HG02943 (cell line): ENCODE data around the gene SARS1.
"Not testable (repeated sequence)": the region's sequence is repeated elsewhere in the genome, so short reads cannot be mapped to it uniquely, and the experiment has no call there.

Experiments used
- ATAC-seq: cut with Tn5 transposase; IDR thresholded peaks from one replicate; pipeline ENCODE4 v1.9.1; 2021; ENCODE audit warnings: mild to moderate bottlenecking, low read depth, moderate library complexity; ENCODE audit not compliant: unreplicated experiment

SARS1 gene

DNA sequence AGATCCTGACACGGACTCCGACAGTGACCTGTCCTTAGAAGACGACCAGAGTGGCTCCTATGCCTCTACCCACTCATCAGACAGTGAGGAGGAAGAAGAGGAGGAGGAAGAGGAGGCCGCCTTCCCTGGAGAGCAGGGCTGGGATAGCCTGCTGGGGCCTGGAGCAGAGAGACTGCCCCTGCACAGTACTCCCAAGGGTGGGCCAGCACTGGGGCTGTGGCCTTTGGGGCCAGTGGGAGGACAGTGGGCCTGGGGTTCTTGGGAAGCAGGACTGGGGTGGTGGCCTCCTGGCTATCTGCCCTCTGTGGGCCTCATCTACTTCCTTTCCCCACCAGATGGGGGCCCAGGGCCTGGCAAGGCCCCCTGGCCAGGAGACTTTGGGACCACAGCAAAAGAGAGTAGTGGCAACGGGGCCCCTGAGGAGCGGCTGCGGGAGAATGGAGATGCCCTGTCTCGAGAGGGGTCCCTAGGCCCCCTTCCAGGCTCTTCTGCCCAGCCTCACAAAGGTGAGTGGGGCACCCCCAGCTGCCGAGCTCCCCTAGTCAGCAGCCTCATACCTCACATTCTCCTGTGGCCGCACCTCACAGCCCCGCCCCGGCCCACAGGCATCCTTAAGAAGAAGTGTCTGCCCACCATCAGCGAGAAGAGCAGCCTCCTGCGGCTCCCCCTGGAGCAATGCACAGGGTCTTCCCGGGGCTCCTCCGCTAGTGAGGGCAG lies 59.3 kb downstream of the SARS1 start:
- ATAC-seq: no peak

DNA sequence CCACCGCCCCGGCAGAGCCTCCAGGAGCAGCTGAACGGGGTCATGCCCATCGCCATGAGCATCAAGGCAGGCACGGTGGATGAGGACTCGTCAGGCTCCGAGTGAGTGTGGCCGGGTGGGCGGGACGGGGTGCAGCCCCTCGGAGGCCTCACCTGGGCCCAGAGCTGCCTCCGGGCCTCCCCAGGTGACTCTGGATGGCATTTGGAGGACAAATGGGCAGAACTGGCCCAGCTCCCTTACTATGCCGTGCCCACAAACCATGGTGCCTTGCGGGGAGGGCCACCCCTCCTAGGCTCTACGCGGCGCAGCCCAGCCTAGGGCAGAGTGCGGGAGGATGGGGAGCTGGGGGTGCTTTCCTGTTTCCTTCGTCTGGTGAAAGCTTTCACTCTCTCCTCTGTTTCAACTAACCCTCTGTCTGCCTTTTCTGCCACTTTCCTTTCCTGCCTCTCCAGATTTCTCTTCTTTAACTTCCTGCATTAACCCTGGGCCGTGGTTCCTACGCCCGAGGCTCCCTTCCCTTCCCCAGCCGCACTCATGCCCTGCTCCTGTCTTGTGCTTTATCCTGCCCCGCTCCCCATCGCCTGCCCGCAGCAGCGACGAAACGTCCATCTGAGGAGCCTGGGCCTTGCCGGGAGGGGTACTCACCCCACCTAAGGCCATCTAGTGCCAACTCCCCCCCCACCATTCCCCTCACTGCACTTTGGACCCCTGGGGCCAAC lies 60.0 kb downstream of the SARS1 start:
- ATAC-seq: no peak

DNA sequence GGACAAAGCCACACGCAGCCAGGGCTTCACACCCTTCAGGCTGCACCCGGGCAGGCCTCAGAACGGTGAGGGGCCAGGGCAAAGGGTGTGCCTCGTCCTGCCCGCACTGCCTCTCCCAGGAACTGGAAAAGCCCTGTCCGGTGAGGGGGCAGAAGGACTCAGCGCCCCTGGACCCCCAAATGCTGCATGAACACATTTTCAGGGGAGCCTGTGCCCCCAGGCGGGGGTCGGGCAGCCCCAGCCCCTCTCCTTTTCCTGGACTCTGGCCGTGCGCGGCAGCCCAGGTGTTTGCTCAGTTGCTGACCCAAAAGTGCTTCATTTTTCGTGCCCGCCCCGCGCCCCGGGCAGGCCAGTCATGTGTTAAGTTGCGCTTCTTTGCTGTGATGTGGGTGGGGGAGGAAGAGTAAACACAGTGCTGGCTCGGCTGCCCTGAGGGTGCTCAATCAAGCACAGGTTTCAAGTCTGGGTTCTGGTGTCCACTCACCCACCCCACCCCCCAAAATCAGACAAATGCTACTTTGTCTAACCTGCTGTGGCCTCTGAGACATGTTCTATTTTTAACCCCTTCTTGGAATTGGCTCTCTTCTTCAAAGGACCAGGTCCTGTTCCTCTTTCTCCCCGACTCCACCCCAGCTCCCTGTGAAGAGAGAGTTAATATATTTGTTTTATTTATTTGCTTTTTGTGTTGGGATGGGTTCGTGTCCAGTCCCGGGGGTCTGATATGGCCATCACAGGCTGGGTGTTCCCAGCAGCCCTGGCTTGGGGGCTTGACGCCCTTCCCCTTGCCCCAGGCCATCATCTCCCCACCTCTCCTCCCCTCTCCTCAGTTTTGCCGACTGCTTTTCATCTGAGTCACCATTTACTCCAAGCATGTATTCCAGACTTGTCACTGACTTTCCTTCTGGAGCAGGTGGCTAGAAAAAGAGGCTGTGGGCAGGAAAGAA lies 61.1 kb downstream of the SARS1 start:
- ATAC-seq: no peak

DNA sequence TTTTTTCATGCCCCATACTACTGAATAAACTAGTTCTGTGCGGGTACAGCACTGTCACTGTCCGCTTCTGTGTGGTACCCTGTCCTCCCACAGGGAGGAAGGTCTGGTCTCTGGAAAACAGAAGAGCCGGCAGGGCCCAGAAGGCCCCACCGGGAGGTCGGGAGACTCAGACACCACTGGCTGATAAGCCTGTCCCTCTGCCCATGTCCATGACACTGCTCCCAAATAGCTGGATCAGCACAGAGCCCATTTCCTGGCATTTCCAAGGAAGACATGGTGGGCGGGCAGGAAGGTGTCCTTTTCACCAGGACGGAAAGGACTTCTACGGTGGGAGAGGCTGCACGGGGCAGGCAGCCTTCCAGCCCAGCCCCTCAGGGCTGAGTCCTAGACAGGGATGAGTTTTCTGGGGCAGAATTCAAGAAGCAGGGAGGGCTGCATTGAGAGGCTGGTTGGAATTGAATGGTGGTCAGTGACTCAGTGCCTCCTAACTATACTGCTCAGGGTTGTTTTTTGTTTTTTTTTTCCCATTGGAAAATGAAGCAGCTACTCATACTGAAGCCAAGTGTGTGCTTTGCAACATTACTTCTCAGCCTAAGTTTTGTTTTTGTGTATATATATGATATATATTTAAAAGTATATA lies 62.1 kb downstream of the SARS1 start:
- ATAC-seq: no peak

DNA sequence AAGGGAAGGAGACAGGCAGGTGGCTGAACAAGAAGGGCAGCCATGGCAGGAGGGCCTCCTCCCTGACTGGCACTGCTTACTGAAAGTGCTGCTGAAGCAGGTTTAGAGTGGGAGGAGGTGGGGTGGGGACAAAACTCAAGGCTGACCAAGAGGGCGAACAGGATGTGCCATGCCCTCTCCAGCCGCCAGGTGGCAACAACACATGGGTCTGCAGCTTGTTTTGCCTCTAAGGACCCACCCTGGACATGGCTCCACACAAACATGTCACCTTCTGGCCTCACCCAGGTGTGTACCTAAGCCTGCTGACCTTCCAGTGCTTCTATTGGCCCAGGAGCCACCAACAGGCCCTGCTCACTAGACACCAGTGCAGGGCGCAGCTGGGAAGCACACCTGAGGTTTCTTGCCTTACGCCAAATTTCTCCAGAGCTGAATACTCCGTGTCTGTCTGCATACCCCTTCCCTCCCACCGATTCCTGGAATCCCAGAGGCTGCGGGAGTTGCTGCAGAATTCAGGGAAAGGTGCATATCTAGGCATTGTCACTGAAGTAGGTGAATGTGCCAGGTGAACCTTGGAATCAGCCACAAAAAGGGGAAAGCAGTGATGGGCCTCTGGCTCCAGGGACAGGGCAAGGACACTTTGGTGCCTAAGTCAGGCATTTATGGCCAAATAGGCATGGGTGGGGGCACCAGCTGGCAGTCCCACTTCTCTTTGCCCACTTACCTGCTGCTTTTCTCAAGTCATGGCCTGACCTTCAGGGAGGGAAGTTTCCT lies 63.9 kb downstream of the SARS1 start:
- no peak for ATAC-seq

DNA sequence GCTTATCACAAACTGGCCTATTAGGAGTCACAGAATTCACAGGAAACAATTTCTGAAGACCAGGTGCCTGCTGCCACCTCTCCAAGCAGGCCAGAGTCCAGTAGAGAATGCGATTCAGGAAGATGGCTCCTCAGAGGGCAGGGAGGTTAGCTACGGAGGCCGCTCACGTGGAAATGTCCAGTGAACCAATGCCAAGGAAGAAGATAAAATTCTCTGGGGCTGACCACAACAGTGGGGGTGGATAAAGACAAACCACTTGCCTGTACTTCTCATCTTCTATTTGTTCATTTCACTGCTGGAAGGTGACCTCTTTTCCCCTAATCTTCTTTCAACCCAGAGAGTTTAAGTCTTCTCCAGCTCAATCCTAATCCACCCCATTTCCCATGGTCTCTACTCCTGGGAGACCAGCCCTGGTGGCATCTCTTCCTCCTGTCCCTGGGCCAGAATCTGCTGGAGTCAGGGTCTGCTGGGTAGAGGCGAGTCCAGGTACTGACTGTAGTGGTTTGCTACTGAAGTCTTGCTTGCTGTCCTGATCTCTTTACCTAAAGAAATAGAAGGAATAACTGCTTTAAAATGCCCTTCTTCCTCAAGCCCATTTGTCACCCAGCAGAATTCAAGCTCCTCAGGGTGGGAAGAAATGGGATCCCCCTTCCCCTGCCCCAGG lies 66.0 kb downstream of the SARS1 start:
- no peak for ATAC-seq

DNA sequence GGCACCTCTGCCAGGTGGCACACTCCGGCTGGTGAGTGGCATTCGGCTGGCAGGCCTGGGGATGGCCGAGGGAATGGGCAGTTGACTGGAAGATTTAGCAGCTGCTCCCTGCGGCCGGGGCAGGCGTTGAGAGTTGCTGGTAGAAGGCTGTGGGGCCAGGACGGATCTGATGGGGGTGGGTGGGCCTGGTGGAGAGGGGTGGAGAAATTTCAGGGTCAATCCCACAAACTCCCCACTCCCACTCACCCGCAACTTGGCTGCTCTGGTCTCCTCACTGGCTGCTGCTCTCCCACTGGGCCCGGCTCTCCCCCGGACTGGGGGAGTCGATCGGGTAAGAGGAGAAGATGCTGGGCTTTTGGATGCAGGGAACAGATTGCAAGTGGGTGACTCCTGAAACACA lies 67.1 kb downstream of the SARS1 start:
- ATAC-seq: no peak

DNA sequence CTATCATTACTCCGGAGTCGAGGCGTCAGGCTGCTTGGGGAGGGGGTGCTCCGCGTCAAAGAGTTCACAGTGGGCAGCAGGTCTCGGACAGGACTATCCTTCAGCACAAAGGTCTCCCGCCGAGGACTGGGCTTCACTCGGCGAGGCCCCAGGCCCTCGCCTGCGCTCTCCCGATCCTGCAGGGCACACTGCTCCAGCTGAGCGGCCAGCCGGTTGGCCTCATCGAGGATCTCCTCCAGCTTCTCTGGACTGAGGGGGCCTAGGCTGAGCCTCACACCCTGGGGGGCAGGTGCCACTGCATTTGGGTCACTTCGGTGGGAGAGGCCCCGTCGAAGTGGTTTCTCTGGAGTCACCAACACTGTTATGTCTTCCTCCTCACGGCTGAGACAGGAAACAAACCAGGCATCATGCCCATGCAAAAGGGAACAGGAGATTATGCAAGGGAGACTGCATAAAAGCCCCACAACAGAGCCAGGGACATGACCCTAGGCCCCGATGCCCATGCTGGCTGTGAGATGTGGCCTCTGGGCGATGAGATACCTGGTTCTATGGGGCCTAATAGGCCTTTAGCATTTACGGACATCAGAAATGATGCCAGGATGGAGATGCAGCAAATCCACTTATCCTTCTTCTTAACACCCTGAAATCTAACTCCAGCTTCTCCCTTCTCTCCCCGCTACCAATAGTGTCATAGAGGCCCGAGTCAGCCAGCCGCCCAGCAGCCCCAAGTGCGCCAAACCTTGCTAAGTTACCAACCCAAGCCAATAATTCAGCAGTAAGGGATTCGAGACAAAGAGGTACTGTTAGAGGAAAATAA lies 68.2 kb downstream of the SARS1 start:
- no peak for ATAC-seq

DNA sequence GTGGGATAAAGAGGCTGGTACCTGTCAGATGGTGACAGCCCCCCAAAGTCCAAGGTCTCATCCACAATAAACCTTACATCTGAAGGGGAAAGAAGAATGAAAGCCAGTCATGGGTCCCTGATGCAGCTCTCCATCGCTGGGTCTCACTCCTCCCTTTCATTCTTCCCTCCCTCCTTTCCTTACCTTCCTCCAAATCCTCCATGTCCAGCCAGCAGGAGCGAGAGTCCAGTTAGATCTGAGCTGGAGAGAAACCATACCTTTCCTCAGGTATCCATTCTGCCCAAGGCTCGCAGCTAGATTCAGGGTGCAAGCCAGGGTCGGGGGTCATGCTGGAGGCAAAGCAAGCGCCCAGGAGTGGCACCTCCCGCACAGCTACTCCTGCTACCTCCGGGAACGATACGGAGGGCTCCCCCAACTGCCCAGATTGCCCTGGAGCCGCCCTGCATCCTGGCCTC lies 68.8 kb downstream of the SARS1 start:
- no peak for ATAC-seq

DNA sequence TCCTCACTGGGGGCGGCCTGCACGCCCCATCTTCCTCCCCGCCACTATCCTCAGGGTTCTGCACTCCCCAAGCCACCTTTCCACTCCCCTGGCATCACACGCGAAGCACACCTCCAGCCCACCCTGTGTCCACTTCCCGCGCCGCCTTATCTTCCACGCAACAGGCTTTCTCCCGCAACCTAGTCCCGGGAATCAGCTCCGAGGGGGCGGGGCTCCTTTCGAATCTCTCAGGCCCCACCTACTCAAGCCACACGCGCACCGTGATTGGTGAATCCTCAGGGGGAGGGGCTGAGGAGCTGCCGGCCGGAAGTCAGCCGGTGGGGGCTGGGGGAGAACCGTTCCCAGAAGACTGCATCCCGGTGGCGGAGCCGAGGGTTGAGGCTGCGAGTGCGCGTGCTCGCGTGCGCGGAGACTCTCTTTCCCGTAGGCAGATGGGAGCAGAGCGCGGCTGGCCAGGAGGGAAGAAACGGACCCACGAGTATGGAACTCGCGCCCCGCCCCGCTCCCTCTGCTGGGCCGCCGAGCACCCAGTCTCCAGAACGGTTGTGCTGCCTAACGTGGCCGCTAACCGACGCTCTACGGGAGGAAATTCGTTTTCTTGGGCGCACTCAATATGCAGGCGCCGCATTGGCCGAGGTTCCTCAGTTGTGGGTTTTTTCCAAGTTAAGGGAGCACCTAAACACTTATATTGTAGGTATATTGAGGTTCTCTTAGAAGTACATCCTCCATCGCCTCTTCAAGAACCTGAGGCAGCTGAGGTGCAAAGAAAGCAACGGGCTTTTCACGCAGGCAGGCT lies 69.4 kb downstream of the SARS1 start, which contains the start of gene PSRC1:
Gene PSRC1, minus strand, starts transcription at position 194 of the 796 bp plus-strand sequence.
- peak; percentile 91 for ATAC-seq

DNA sequence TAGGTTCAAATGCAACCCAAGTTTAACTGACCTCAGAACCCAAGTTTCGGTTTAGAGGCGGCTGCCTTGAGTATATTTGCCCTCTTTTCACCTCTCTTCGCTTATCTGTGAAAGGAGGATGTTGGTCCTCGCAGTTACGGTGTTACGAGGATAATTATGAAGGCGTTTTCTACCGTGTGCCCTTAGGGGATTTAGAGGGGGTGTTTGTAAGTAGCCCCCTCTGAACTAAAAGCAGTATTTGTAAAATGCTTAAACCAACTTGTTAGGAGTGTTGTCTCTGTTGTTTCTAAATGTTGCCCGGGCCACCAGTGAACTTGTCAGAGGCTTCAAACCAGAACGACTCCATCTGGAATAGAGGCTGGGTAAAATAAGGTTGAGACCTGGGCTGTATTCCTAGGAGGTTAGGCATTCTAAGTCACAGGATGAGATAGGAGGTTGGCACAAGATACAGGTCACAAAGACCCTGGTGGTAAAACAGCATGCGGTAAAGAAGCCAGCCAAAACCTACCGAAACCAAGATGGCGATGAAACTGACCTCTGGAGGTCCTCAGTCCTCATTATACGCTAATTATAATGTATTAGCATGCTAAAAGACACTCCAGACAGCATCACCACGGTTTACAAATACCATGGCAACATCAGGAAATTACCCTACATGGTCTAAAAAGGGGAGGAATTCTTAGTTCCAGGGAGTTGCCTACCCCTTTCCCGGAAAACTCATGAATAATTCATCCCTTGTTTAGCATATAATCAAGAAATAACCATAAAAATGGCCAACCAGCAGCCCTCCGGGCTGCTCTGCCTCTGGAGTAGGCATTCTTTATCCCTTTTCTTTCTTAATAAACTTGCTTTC lies 70.3 kb downstream of the SARS1 start:
- ATAC-seq: no peak

DNA sequence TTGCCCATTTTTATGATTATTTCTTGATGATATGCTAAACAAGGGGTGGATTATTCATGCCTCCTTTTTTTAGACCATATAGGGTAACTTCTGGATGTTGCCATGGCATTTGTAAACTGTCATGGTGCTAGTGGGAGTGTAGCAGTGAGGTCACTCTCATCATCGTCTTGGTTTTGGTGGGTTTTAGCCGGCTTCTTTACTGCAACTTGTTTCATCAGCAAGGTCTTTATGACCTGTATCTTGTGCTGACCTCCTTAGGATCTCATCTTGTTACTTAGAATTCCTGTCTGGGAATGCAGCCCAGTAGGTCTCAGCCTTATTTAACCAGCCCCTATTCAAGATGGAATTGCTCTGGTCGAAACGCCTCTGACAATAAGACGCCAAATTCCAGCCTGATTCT lies 73.0 kb downstream of the SARS1 start:
- ATAC-seq: not testable (repeated sequence)
